PC-3 (cell line): Measurements from ENCODE around the gene COL3A1. TPM values are rescaled to one million over a fixed set of nuclear protein-coding genes. Genes with fewer than 3 reads are reported as not detected.

ENCODE experiments used
- ATAC-seq: fragments of 200-7000 bp; cut with Tn5 transposase; 2 replicates; pipeline ENCODE4 v1.9.1; 2020; ENCODE audit warnings: mild to moderate bottlenecking, moderate library complexity
- BruUV-seq: library from RNA; stranded (reverse); fragments of 400-500 nt; replicated peaks from 2 replicates; lab custom pipeline; 2021; lab: Mats Ljungman, UMichigan
- CTCF ChIA-PET: fragments of 300-600 bp; sonication (Branson Sonifier 250); formaldehyde crosslinking; loops from one replicate; lab custom pipeline; 2022; ENCODE audit warnings: antibody characterized with exemption; lab: Charles Lee
- POLR2A ChIA-PET: fragments of 300-600 bp; sonication (Branson Sonifier 250); formaldehyde crosslinking; loops from one replicate; lab custom pipeline; 2022; ENCODE audit warnings: antibody characterized with exemption; ENCODE audit not compliant: unreplicated experiment; lab: Charles Lee
- DNase-seq: peaks from one replicate; pipeline ENCODE4 v3.0.0-alpha.2; 2015
- H2AFZ ChIP-seq: fragments of 300-600 bp; sonication (generic); 2 replicates; pipeline ENCODE4 v1.6.0; 2016; ENCODE audit warnings: antibody characterized with exemption, low read length
- H3F3A ChIP-seq: fragments of 300-600 bp; sonication (generic); one replicate; pipeline ENCODE4 v1.6.0; 2017; ENCODE audit warnings: antibody characterized with exemption, low read length, control low read depth, mild to moderate bottlenecking; ENCODE audit not compliant: unreplicated experiment
- H3K27ac ChIP-seq: fragments of 300-600 bp; sonication (generic); 2 replicates; pipeline ENCODE4 v1.5.1; 2016; ENCODE audit warnings: mild to moderate bottlenecking, low read length
- H3K27me3 ChIP-seq: fragments of 300-600 bp; sonication (generic); 2 replicates; pipeline ENCODE4 v1.6.1; 2016; ENCODE audit warnings: low read length, mixed read lengths
- H3K36me3 ChIP-seq: fragments of 300-600 bp; sonication (generic); 2 replicates; pipeline ENCODE4 v1.6.1; 2016; ENCODE audit warnings: low read depth, mixed run types, low read length, mixed read lengths
- H3K4me1 ChIP-seq: fragments of 300-600 bp; sonication (generic); 2 replicates; pipeline ENCODE4 v1.5.1; 2016; ENCODE audit warnings: low read length; ENCODE audit not compliant: insufficient read depth
- H3K4me2 ChIP-seq: fragments of 300-600 bp; sonication (generic); 2 replicates; pipeline ENCODE4 v1.6.0; 2016; ENCODE audit warnings: low read length
- H3K4me3 ChIP-seq: fragments of 300-600 bp; sonication (generic); 2 replicates; pipeline ENCODE4 v1.5.1; 2016; ENCODE audit warnings: mild to moderate bottlenecking, low read length, mixed read lengths
- H3K79me2 ChIP-seq: fragments of 300-600 bp; sonication (generic); 2 replicates; pipeline ENCODE4 v1.6.1; 2017; ENCODE audit warnings: low read length, mixed read lengths
- H3K9ac ChIP-seq: fragments of 300-600 bp; sonication (generic); 2 replicates; pipeline ENCODE4 v1.6.0; 2016; ENCODE audit warnings: mild to moderate bottlenecking, low read length
- H3K9me2 ChIP-seq: fragments of 300-600 bp; sonication (generic); replicated peaks from 2 replicates; pipeline ENCODE4 v1.6.1; 2016; ENCODE audit warnings: mixed run types, low read length, mixed read lengths
- H3K9me3 ChIP-seq: fragments of 300-600 bp; sonication (generic); 2 replicates; pipeline ENCODE4 v1.6.1; 2016; ENCODE audit warnings: low read length, mixed read lengths
- H4K20me1 ChIP-seq: fragments of 300-600 bp; sonication (generic); 2 replicates; pipeline ENCODE4 v1.6.1; 2016; ENCODE audit warnings: low read length, mixed read lengths
- CTCF ChIP-seq: fragments of 300-600 bp; sonication (generic); conservative IDR thresholded peaks from 2 replicates; pipeline ENCODE4 v1.5.1; 2017; ENCODE audit warnings: antibody characterized with exemption, low read depth, mild to moderate bottlenecking, low read length
- EZH2 ChIP-seq: fragments of 300-600 bp; sonication (generic); IDR thresholded peaks from one replicate; pipeline ENCODE4 v1.6.1; 2017; ENCODE audit warnings: antibody characterized with exemption, mild to moderate bottlenecking, low read length; ENCODE audit not compliant: unreplicated experiment
- EZH2phosphoT487 ChIP-seq: fragments of 300-600 bp; sonication (generic); IDR thresholded peaks from 2 replicates; pipeline ENCODE4 v1.6.1; 2018; ENCODE audit warnings: mild to moderate bottlenecking, antibody characterized with exemption, low read length, borderline replicate concordance
- intact Hi-C: fragments of 100-400 bp; cut with micrococcal nuclease; formaldehyde crosslinking; loops from 2 replicates; pipeline ENCODE4 v1.9.0; 2023
- total RNA-seq: library from RNA; depleted of rRNA; stranded (reverse); fragments of >200 nt; gene quantifications from 2 replicates; pipeline ENCODE4 v1.2.3, GENCODE V29; 2014

COL3A1 gene
- total RNA-seq, 1 experiment from 2014 or later = 0.36 TPM

DNA sequence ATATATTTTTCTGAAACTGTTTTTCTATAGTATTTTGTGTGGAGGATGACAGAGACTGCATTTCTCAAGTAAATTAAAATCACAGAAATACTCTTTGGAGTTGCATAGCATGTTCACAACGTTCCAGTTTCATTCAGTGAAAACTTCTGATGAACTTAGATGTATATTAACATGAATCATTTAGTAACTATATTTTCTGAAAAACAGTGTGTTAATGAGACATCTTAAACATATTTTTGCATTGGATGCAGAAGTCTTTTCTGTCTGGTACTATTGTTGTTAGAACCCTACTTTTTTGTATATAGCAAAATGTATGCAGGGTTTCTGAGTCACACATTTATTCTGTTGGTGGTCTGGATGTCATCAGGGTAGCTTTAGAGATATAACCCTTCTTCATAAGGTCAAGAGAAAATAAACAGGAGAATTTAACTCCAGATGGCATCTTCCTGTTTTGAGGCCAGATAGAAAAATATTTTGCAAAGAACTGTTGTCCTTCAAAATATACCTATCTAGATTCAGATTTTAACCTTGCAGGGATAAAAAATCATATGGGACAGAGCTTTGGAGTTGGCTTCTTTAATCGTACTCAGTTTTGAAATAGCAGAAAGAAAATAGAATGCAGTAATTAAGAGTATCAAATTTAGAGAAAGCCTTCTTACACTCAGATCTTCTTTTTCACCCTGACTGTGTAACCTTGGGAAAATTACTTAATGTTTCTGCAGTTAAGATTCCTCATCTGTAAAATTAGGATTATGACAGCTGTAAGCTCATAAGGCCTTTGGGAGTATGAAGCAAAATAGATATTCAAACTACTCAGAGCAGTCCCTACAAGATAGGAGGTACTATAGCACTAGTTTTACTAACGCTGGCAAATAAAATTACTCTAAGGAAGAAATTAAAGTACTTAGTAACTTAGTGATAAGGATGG, 5.3 kb downstream of the COL3A1 start:
- H3K4me1 ChIP-seq = peaks cover 12% of the 10 kb centered on the region; the same call in 1 of the 2 replicates
- CTCF ChIA-PET = interaction anchor here (0.9 kb wide), 1 partner anchor 465 kb away, joined by 4 read pairs; no protein-coding TSS in a partner anchor
- H3K9me3 ChIP-seq = no peaks in the 10 kb centered on the region
- POLR2A ChIA-PET = interaction anchor here (0.6 kb wide), 1 partner anchor 486 kb away, joined by 18 read pairs; no protein-coding TSS in a partner anchor
- H3K9me2 ChIP-seq = no peaks in the 10 kb centered on the region
- no peak overlapping the region for H3K9ac ChIP-seq
- BruUV-seq = no TSS peak
- no peak for TF ChIP-seq CTCF
- TF ChIP-seq EZH2phosphoT487 = no peak
- no peak for TF ChIP-seq EZH2
- H3K36me3 ChIP-seq = no peaks in the 10 kb centered on the region
- H3K4me3 ChIP-seq = no peak overlapping the region
- H3K27me3 ChIP-seq = no peaks in the 10 kb centered on the region
- peak overlapping the region; percentile 44 for H2AFZ ChIP-seq
- H3K27ac ChIP-seq = no peak overlapping the region
- H3K4me2 ChIP-seq = no peak overlapping the region
- no peaks in the 10 kb centered on the region for H3K79me2 ChIP-seq
- intact Hi-C loops = loop anchor here (5.0 kb wide), 2 partner anchors 202 to 1382 kb away; no protein-coding TSS in a partner anchor
- no peaks in the 10 kb centered on the region for H3F3A ChIP-seq
- DNase-seq = no peak
- ATAC-seq = no peak
- H4K20me1 ChIP-seq = no peaks in the 10 kb centered on the region

- intact Hi-C loops = loop anchor here (1.0 to 5.0 kb wide), 2 partner anchors 429 to 1386 kb away; no protein-coding TSS in a partner anchor
- no TSS peak for BruUV-seq
- no peak overlapping the region for H3K4me2 ChIP-seq
Measured at GRCh38 chr2:188983427-188984064, 9.4 kb downstream of the COL3A1 start.

More at GRCh38 chr2:188983427-188984064, 9.4 kb downstream of the COL3A1 start:
- no peak for ATAC-seq
- peak overlapping the region; percentile 22; the same call in 1 of the 2 replicates for H2AFZ ChIP-seq
- H3K4me3 ChIP-seq = no peak overlapping the region
- no peaks in the 10 kb centered on the region for H3K27me3 ChIP-seq
- TF ChIP-seq CTCF (peak; percentile 76), EZH2 (no peak)
- H3K9me2 ChIP-seq = no peaks in the 10 kb centered on the region
- no peaks in the 10 kb centered on the region for H3K36me3 ChIP-seq
- peak; percentile 72 for DNase-seq
- CTCF ChIA-PET = interaction anchor here (0.7 to 1.2 kb wide), 5 partner anchors 9 to 469 kb away, joined by 3 to 14 read pairs (median 4); no protein-coding TSS in a partner anchor
- H3K9me3 ChIP-seq = no peaks in the 10 kb centered on the region
- H3K9ac ChIP-seq = no peak overlapping the region
- no peaks in the 10 kb centered on the region for H3K79me2 ChIP-seq
- H4K20me1 ChIP-seq = no peaks in the 10 kb centered on the region
- H3F3A ChIP-seq = no peaks in the 10 kb centered on the region
- H3K4me1 ChIP-seq = no peaks in the 10 kb centered on the region
- H3K27ac ChIP-seq = no peak overlapping the region
- POLR2A ChIA-PET = interaction anchor here (0.6 kb wide), 1 partner anchor 36 kb away, joined by 3 read pairs; no protein-coding TSS in a partner anchor
